Body of pancreas (tissue), 4 donors: ENCODE data around the gene AMOTL1.

ENCODE experiments used
- CTCF ChIP-seq, 7 experiments: fragments of 450-650 bp in 4 of 7; fragments of 200-600 bp in 3 of 7; sonication (generic) in 3 of 7; IDR thresholded peaks; one replicate each; pipeline ENCODE4 v1.5.1; 2016 to 2019; ENCODE audit warnings: antibody characterized with exemption in 7 of 7
- POLR2A ChIP-seq, 3 donors: fragments of 450-650 bp; IDR thresholded peaks; one replicate each; pipeline ENCODE4 v1.6.1; 2016; ENCODE audit warnings: antibody characterized with exemption in 3 of 3, mild to moderate bottlenecking in 2 of 3

GRCh38 chr11:94758666-94759065 is 9.5 kb upstream of the AMOTL1 start:
- TF ChIP-seq CTCF (IDR thresholded peaks at IDR 0.05) = no peak
- no peak for TF ChIP-seq POLR2A (IDR thresholded peaks at IDR 0.05)
